Renal cortical epithelial cell (primary cell): ENCODE results near the gene MAP2K5. TPM values are rescaled to one million over a fixed set of nuclear protein-coding genes. Genes with fewer than 3 reads are reported as not detected.
A peak's percentile ranks its signal among the peaks of the same experiment; 100 is the strongest.

Source experiments
- DNase-seq: peaks from one replicate; pipeline ENCODE4 v3.0.0-alpha.2; 2011; ENCODE audit warnings: low read depth
- total RNA-seq: library from RNA; depleted of rRNA; stranded (reverse); fragments of >200 nt; gene quantifications from 2 replicates; pipeline ENCODE4 v1.2.3, GENCODE V29; 2014

The MAP2K5 gene
- total RNA-seq, 1 donor from 2014 or later = 11.8 TPM

- DNase-seq = peak; percentile 21
Measured at GRCh38 chr15:67521783-67522568, 20.5 kb upstream of the MAP2K5 start.

GRCh38 chr15:67523330-67523729 lies 19.2 kb upstream of the MAP2K5 start:
- DNase-seq = no peak

DNA sequence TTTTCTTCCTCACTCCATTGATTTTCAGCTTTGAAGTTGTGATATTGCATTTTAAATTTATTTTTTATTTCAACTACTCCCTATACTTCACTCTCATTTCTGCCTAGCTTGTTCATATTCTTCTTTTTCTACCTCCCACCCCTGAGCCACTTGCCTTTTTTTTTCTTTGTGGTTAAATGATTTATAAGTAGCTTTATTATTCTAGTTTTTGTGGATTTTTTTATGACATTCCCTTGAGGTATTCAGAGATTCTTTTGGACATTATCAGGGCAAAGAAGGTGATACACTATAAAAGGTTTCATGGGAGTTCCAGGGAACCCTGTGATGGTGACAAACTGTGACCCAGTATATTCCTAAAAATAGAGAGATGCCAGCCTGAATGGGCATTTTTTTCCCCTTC lies 18.3 kb upstream of the MAP2K5 start:
- no peak for DNase-seq

- DNase-seq = no peak
Measured at GRCh38 chr15:67528513-67528912, 14.0 kb upstream of the MAP2K5 start.

DNA sequence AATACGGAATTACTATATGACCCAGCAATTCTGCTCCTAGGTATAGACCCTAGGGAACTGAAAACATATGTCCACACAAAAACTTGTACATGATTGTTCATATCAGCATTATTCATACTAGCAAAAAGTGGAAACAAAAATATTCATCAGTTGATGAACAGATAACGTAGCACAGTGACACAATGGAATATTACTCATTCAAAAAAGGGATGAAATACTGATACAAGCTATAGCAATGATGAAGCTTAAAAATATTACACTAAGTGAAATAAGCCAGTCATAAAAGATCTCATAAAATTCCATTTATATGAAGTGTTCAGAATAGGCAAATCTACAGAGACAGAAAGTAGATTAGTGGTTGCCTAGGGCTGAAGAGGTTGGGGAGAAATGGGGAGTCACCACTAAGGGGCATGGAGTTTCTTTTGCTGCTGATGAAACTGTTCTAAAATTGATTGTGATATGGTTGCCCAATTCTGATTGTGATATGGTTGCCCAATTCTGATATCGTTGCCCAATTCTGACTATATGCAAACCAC lies 11.1 kb upstream of the MAP2K5 start:
- DNase-seq = no peak

GRCh38 chr15:67533873-67534272 lies 8.6 kb upstream of the MAP2K5 start:
- DNase-seq = no peak

GRCh38 chr15:67534360-67534759 lies 8.1 kb upstream of the MAP2K5 start:
- no peak for DNase-seq

DNA sequence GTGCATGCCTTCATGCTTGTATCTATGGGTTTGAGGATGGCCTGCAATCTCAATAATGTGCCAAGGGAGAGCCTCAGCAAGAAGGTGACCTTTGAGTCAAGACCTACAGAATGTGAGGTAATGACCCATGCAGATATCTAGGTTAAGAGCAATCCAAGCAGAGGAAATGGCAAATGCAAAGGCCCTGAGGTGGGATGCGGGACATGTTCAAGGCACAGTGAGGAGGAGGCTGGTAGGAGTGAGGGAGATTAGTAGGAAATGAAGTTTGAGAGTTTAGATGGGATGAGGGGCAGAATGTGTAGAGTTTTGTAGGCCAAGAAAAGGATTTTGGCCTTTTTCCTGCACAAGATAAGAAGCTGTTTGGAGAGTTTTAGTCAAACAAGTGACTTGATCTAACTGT lies 4.7 kb upstream of the MAP2K5 start:
- DNase-seq = no peak

DNA sequence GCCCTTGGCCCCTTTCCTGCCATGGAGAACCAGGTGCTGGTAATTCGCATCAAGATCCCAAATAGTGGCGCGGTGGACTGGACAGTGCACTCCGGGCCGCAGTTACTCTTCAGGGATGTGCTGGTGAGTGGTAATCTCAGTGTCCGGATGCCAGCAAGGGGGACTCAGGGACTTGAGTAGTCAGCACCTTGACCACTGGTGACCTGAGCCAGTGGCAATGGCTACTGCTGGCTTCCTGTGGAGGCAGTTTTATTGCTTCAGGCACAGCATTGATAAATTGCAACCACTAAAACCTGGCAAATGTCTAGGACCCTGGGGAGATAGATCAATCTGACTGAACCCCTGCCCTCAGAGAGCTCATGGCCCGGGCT lies 830 bp downstream of the MAP2K5 start:
- DNase-seq = peak; percentile 27

DNA sequence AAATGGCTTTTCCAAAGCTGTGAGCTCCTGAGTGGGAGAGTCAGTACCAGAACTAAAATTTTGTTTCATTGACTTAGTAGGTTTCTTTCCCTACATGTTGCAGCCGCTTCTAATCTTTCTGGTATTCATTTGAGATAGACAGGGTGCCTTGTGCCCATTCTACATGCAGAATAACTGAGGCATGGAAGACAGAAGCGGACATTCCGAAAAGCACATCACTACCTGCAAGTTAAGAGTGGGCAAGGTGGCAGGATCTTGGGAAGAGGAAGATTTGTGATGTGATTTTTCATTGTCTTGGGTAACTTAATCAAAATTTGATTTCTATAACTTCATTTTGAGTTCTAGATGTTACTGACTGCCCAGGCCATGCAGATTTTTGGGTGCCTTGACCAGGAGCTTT lies 2.0 kb downstream of the MAP2K5 start:
- DNase-seq = no peak

DNA sequence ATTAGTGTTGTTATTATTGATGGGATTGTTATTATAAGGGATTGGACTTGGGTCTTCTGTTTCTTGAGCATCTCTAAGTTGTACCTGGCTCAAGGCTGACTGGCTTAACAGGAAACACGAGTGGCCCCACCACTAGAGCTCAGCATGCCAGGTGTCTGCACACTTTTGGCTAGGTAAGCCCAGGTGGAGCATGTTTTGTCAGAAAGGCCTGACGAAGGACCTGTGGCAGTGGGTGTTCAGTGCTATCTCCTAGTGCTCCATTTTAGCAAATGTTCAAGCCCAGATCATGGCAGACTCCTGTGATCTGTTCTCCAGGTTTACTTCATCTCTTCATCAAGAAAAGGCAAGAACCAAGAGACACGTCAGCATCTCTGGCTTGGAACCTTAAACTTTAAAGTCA lies 3.4 kb downstream of the MAP2K5 start:
- DNase-seq = no peak

DNA sequence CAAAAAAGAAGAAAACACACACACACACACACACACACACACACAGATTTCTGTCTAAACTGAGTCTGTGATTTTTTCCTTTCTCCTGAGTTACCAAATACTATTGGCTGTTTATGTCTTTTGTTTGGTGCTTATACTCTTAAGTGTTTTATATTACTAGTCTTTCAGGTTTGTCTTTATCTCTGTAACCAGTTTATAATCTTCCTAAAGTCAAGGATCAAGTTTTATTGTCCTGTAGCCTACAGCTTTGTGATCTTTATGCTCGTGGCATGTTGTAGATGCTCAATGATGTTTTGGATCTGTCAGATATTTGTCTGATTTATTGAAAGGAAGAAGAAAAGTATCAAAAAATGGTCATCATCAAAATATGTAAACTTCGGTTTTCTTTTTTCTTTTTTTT lies 4.6 kb downstream of the MAP2K5 start:
- no peak for DNase-seq

GRCh38 chr15:67547836-67548235 lies 5.3 kb downstream of the MAP2K5 start:
- DNase-seq = no peak

DNA sequence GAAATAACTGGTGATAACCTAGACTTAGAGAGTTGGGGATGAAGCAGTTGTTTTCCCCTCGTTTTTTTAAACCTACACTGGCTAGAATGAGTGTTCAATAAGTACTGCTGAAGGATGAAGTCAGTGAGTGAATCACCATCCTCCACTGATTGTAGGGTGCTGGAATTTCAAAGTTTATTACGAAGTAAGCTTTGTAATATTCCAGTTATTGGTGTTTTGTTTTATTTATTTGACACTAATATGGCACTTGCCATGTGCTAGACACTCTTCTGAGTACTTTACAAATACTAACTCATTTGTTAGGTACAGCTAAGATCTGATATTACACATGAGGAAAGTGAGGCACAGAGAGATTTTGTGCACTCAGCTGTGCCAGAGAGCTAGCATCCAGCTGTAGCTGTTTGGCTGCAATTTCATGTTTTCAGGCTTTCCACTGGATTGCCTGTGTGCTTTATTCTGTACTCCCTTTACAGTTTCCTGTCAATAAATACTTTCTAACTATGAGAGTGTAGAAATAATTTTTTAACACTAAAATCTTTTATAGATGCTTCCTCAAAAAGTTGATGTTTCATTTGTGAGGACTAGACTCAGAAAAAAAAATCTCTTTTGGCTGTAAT lies 5.8 kb downstream of the MAP2K5 start:
- DNase-seq = peak; percentile 18

DNA sequence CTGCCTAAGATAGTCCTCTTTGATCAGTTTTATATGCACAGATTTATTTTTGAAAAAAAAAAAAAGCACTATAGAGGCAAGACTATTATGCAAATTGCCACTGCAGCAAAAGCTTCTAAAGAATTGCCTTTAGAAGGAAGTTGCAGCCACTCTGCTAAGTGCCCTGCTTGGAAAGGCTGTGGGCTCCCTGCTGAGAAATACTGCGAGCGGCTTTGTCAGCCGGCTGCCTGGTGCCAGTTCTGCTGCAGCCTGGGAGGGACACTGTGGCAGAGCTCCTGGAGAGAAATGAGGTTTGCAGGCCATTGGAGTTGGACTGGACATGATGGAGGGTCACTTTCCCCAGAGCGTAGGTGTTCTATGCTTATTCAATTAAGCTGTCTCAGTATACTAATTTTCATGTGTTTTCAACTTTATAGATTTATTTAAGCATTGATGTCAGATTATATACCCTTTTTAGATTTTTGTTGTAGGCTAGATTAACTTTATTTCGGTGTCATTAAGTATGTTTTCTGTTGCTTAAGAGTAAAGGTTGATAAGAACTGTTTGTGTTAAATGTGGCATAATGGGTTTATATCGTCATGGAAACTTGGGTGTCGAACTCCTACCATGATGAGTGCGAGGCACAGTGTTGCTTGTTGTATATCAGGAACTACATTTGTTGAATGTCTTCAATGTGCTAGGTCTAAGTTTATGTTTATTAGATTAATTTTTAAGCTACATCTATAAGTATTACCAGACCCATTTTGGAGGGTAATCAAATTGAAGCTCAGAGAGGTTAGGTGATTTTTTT lies 6.6 kb downstream of the MAP2K5 start:
- no peak for DNase-seq

DNA sequence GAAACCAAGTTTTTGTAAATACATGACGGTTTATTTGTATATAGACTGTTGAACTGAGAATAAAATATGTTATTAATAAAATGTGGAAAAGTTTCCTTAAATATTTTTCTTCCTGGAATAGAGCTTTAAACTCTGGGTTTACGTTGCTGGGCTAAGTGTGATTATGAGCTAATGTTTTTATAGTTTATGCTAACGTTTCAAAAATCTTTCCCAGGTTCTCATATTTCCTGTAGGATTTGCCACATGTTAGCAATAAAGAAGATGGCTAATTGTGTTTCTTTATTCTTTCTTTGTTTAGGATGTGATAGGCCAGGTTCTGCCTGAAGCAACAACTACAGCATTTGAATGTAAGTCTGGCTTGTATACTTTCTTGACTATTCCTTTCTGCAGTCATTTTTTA lies 7.2 kb downstream of the MAP2K5 start:
- DNase-seq = no peak

DNA sequence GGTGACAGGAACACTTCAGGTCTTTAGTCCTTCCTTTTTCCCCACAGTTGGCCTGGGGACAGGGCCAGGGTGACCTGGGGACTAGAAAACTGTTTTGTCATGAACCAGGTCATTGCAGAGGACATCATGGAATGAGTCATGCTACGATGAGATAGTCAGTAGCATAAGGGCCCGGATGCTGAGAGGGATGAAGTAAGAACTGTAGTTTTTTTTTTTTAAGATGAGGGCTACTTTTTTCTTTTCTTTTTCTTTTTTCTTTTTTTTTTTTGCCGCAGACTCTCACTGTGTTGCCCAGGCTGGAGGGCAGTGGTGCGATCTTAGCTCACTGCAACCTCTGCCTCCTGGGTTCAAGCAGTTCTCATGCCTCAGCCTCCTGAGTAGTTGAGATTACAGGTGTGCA lies 8.0 kb downstream of the MAP2K5 start:
- DNase-seq = no peak

- DNase-seq = no peak
Measured at GRCh38 chr15:67551207-67551743, 8.8 kb downstream of the MAP2K5 start.

DNA sequence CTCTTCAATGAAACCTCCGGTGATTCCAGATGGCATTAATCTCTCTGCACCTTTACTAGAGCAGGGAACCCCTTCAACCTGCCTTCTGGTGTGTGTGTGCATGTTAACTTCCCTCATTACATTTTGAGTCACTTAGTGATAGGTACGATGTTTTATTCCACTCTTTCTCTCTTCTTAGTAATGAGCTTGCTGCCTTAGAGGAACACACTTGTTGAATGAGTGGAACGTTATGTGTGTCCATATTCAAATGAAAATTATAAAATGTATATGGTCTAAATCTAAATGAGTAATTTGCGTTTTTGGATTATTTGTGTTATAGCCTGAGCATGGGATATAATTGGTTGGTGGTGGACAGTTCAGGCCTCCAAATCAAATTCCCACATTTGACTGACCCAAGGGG lies 12.1 kb downstream of the MAP2K5 start:
- DNase-seq = no peak

- no peak for DNase-seq
Measured at GRCh38 chr15:67556976-67557570, 14.6 kb downstream of the MAP2K5 start.

DNA sequence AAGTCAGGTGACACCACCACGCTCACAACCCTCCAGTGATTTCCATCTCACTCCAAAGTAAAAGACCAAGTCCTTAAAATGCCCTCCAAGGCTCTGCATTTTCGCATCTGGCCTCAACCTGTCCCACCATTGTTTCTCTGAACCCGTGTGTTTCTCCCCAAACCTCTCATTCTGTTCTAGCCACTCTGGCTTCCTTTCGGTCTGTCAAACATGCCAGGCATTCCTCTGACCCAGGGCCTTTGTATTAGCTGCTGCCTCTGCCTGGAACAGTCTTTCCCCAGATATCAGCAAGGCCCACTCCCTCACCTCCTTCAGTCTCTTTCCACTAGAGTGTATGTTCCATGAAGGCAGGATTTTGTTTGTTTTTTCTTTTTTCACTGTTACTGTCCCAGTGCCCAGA lies 16.0 kb downstream of the MAP2K5 start:
- DNase-seq = no peak

GRCh38 chr15:67559158-67559557 lies 16.7 kb downstream of the MAP2K5 start:
- no peak for DNase-seq
